Skeletal muscle satellite cell (primary cell): ENCODE results near the gene DCP1B.

Experiments
- H3K27me3 ChIP-seq: 2 replicates; pipeline ENCODE4 v1.7.0; 2013; ENCODE audit warnings: low read length; ENCODE audit not compliant: control insufficient read depth, insufficient read depth
- H3K36me3 ChIP-seq: 2 replicates; pipeline ENCODE4 v1.7.0; 2013; ENCODE audit warnings: mild to moderate bottlenecking, control low read depth, low read length; ENCODE audit not compliant: insufficient read depth
- H3K4me1 ChIP-seq: 2 replicates; pipeline ENCODE4 v1.7.0; 2013; ENCODE audit warnings: low read length; ENCODE audit not compliant: control insufficient read depth, insufficient read depth
- H3K4me2 ChIP-seq: 2 replicates; pipeline ENCODE4 v1.7.0; 2013; ENCODE audit warnings: mild to moderate bottlenecking, low read length
- H3K4me3 ChIP-seq: 2 replicates; pipeline ENCODE4 v1.7.0; 2013; ENCODE audit warnings: low read length
- H3K9ac ChIP-seq: 2 replicates; pipeline ENCODE4 v1.7.0; 2013; ENCODE audit warnings: mild to moderate bottlenecking, low read depth, low read length, moderate library complexity
- H3K9me3 ChIP-seq: replicated peaks from 2 replicates; pipeline ENCODE4 v1.7.0; 2013; ENCODE audit warnings: mild to moderate bottlenecking, control low read depth, low read length

The DCP1B gene

DNA sequence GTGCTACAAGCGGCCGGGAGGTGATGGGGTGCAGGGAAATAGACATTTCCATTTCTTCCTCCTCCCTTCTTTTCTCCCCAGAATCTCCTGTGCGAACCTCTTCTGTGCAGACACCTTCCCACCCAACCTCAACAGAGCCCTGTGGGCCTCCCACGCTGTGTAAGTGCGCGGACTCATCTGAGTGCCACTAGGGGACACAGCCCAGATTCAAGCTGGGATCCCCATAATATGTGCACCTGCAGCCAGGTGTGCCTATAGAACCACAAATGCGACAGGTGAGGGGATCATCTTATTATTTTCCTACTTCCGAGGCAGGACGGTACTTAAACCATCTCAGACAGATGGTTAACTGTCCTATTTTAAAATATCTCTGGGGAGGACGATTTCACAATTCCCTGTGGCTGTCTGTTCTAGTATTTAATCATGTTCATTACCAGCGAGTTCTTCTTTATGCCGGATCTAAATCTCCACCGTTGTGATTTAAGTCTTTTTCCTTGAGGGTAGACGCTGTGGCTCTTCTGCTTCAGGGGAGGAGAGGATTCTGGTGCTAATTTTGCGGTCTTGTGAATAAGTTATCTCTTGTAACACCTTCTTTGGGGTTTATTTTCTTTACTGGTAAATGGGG is 31.3 kb upstream of the DCP1B start:
- H3K9ac ChIP-seq: no peak overlapping the region
- no peaks in the 10 kb centered on the region for H3K36me3 ChIP-seq
- no peaks in the 10 kb centered on the region for H3K9me3 ChIP-seq
- peaks cover 93% of the 10 kb centered on the region for H3K27me3 ChIP-seq
- H3K4me1 ChIP-seq: peaks cover 4% of the 10 kb centered on the region
- H3K4me3 ChIP-seq: peak overlapping the region; percentile 52
- peak overlapping the region; percentile 76 for H3K4me2 ChIP-seq

DNA sequence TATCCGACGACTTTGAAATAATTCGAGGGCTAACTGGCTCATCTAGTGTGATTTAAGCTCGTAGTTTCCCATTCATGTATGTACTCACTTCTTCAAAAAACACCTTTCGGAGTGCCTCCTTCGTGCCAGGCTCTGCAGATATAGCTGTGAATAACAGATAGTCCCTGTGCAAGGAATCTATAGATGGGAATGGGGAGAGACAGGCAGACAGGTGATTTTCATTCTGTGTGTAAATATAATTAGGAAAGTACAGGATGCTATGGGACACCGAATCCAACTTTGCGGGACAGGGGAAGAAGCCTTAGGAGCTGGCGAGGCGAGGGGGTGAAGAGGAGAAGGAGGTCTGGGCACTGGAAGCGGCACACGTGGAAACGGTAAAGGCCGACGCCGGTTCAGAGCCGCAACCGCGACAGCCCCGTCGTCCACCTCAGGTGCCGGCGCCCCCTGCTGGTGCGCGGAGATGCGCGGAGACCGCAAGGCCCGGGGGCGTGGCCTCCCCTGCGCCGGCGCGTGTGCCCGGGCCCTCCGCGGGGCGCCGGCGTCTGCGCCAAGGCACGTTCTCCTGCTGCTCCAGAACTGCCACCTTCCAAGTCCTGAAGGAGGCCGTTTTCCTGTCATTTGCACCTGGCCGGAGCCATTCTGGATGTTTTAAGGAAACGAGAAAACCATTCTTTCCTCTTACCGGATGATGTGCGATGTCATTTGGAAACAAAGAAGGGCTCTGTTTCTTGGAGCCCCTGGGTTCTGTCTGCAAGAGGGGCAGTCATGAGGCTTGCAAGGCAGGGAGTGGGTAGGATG is 30.6 kb upstream of the DCP1B start:
- Histone ChIP-seq H3K9me3 (no peaks in the 10 kb centered on the region), H3K4me2 (peak overlapping the region; percentile 76), H3K4me1 (peaks cover 4% of the 10 kb centered on the region), H3K36me3 (no peaks in the 10 kb centered on the region), H3K4me3 (peak overlapping the region; percentile 52), H3K27me3 (peaks cover 90% of the 10 kb centered on the region), H3K9ac (no peak overlapping the region)

DNA sequence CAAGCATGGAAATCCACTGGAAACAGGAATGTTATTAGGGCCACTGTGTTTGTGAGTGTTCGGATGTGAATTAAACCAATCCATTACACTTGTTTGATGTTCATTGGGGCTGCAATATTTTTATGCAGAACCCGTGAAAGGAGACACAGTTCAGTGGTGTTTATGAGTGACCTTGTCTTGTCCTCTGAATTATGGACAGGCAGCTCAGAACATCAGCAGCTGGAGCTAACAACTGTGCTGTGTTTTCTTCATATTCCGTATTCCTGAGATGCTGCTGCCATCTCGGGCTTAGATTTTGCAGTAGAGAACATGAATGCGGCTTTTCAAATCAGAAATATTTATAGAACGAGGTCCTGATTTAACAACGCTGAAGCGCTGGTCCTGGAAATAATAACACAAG is 28.2 kb upstream of the DCP1B start:
- no peak overlapping the region for H3K4me3 ChIP-seq
- peaks cover 4% of the 10 kb centered on the region for H3K4me1 ChIP-seq
- peaks cover 89% of the 10 kb centered on the region for H3K27me3 ChIP-seq
- no peak overlapping the region for H3K9ac ChIP-seq
- H3K4me2 ChIP-seq: no peak overlapping the region
- H3K9me3 ChIP-seq: no peaks in the 10 kb centered on the region
- H3K36me3 ChIP-seq: no peaks in the 10 kb centered on the region

DNA sequence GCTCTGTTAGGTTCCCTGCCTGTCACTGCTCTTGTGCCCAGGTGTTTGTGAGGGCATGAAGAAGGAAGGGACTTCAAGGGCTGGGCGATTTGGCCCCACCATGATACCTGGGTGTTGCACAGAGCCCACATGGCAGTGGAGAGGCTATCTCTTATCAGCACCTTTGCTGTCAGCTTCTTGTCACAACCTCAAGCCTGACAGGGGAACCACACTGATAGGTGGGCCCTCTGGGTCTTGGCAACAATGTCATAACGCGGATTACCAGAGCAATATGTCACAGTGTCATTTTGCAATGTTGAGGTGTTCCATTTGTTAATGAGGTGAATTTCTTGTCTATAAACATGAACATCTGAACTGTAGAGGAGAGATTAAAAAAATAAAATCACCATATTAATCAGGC is 25.6 kb upstream of the DCP1B start:
- Histone ChIP-seq H3K27me3 (peaks cover 92% of the 10 kb centered on the region), H3K9me3 (no peaks in the 10 kb centered on the region), H3K4me3 (no peak overlapping the region), H3K36me3 (no peaks in the 10 kb centered on the region), H3K4me1 (no peaks in the 10 kb centered on the region), H3K4me2 (no peak overlapping the region), H3K9ac (no peak overlapping the region)

DNA sequence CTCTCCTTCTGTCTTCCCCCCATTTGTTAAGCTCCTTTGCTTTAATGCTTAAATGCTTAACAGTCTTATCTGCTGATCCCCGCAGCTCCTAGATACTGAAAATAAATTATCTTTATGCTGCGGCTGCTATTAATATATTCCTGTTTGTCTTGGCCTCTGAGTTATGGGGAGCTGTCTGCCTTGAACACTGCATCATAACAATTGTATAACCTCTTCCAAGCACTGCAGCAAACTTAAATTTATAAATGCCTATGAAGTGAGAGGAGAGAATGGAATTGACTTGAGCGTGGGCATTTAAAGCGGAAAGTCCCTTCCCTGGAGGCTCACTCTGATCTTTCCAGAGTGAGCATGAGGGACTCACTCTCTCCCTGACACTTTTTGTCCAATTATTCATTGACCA is 23.1 kb upstream of the DCP1B start:
- no peaks in the 10 kb centered on the region for H3K4me1 ChIP-seq
- no peaks in the 10 kb centered on the region for H3K9me3 ChIP-seq
- no peak overlapping the region for H3K4me2 ChIP-seq
- no peaks in the 10 kb centered on the region for H3K36me3 ChIP-seq
- H3K27me3 ChIP-seq: peaks cover 93% of the 10 kb centered on the region
- H3K4me3 ChIP-seq: no peak overlapping the region
- no peak overlapping the region for H3K9ac ChIP-seq

DNA sequence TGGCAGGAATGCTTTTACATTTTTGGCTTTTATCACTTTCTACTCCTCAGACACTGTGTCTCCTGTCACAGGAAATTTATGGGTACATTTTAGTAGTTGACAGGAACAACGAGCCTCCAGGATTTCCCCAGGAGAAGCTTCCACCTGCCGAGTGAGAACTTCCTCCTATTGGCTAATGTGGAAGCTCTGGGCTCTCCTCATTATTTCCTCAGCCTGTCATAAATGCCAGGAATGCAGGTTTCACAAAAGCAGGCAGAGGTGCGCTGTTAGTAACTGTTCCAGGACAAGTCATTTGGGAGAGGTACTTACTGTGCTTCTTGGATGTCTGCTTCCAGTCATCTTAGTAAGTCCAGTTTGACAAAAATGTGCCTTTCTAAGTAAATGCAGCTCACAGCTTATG is 19.1 kb upstream of the DCP1B start:
- Histone ChIP-seq H3K4me2 (no peak overlapping the region), H3K9ac (no peak overlapping the region), H3K9me3 (no peaks in the 10 kb centered on the region), H3K4me1 (no peaks in the 10 kb centered on the region), H3K4me3 (no peak overlapping the region), H3K27me3 (peaks cover 83% of the 10 kb centered on the region), H3K36me3 (no peaks in the 10 kb centered on the region)

DNA sequence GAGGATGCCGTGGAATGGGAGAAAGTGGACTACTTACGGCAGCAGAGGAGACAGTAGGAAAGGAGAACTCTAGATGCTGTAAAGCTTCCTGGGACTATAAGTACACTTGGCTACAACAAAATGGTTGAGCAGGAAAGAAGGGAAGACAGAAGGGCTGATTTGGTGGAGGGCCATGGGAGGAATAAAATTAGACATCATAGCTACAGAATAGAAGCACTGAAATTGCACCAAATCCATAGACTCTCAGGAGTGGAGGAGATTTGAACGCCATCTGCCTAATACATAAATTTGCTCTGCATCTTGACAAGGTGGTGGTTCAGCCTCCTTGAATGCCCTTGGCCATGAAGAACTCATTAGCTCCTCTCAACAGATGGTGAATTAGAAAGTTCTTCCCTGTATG is 16.3 kb upstream of the DCP1B start:
- Histone ChIP-seq H3K9me3 (no peaks in the 10 kb centered on the region), H3K4me2 (no peak overlapping the region), H3K36me3 (no peaks in the 10 kb centered on the region), H3K9ac (no peak overlapping the region), H3K4me1 (no peaks in the 10 kb centered on the region), H3K27me3 (peaks cover 82% of the 10 kb centered on the region), H3K4me3 (no peak overlapping the region)

DNA sequence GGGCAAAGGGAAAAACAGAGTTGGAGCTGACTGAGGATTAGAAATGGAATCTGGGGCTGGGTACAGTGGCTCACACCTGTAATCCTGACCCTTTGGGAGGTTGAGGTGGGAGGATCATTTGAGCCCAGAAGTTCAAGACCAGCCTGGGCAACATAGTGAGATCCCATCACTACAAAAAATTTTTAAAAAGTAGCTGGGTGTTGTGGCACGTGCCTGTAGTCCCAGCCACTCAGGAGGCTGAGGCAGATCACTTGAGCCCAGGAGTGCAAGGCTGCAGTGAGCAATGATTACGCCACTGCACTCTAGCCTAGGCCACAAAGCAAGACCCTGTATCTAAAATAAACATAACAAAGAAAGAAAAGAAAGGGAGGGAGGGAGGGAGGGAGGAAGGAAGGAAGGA is 14.9 kb upstream of the DCP1B start:
- H3K4me3 ChIP-seq: no peak overlapping the region

DNA sequence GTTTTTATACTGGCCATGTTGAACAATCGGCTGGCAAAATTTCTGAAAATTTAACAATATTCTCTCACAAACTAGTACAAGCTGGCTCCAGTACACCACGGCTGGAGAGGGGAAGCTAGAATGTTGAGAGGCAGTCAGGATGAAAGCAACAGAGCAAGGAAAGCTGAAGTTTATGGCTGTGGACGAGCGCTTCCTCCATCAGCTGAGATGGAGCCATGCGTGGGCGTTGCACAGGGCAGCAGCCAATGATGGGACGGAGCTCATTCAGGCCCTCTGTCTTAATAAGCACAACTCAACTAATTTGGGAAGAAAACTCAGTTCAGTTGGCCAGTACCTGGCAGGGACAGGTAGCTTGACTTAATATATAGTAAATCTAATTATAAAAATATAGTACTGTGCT is 14.1 kb upstream of the DCP1B start:
- H3K27me3 ChIP-seq: peaks cover 68% of the 10 kb centered on the region
- H3K4me3 ChIP-seq: no peak overlapping the region
- H3K36me3 ChIP-seq: no peaks in the 10 kb centered on the region
- no peak overlapping the region for H3K4me2 ChIP-seq
- H3K9ac ChIP-seq: no peak overlapping the region
- no peaks in the 10 kb centered on the region for H3K4me1 ChIP-seq
- H3K9me3 ChIP-seq: no peaks in the 10 kb centered on the region

More for the DNA sequence above, 14.9 kb upstream of the DCP1B start:
- Histone ChIP-seq H3K4me1 (no peaks in the 10 kb centered on the region), H3K9me3 (no peaks in the 10 kb centered on the region), H3K27me3 (peaks cover 75% of the 10 kb centered on the region), H3K9ac (no peak overlapping the region), H3K4me2 (no peak overlapping the region), H3K36me3 (no peaks in the 10 kb centered on the region)

DNA sequence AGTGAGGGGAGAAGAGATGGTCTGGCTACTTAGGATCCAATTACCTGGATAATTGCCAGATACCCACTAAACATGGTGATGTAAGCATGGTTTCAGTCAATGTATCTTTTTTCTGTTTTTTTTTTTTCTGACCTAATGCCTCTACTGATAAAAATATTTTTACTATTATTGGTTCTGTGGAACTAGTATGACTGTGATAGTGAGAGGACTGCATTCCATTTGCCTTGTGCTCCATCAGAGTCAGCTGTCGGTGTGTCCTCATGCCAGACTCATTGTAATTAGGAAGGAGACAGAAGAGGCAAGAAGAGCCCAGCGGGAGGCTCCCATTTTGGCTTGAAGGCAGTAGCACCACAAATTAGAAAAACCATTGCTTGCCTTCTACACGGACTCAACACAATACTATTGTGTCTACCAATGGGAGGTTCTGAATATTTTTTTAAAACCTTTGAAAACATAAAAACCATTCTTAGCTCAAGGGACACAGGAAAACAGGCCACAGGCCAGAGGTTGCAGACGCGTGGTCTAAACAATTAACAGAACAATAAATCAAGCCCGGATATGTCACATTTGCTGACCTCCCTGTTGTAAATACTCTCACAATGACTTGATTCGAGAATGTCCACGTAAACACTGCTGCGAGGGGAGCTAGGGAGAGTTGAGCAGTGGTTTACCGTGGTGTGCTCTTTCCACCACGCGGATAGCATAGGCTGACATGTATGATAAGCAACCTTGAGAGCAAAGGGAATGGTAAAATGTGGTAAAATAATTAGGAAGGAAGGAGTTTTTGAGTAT is 13.5 kb upstream of the DCP1B start:
- Histone ChIP-seq H3K4me2 (no peak overlapping the region), H3K9ac (no peak overlapping the region), H3K9me3 (no peaks in the 10 kb centered on the region), H3K4me3 (no peak overlapping the region), H3K27me3 (peaks cover 61% of the 10 kb centered on the region), H3K4me1 (no peaks in the 10 kb centered on the region), H3K36me3 (no peaks in the 10 kb centered on the region)

DNA sequence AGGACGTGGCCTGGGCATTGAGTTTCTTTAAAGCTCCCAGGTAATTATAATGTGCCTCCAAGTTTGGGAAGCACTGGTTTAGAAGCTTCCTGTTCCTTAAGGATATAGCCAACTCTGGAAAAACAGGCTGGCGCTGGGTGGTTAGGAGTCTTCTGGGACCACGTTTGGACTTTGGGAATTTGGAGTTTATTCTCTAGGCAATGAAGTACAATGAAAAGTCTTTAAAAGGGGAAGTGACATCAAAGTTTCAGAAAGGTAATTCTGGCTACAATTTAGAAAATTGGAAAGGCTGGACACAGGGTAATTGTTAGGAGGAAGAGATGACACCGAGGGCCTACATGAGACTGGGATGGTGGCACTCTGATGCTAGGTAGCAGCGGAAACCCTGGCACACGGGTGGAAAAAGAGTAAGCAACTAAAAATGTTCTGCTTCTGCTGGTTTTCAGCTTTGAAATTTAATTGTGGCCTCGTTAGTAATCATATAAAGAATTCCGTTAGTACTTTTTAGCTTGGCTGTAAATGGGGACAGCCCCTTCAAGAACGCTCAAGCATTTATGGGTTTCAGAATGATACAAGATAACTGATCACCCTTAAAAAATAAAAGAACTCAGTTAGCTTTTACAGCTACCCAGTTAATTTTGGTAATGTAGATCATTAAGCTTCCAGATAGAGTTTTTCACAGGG is 12.7 kb upstream of the DCP1B start:
- no peak overlapping the region for H3K9ac ChIP-seq
- no peaks in the 10 kb centered on the region for H3K36me3 ChIP-seq
- peaks cover 59% of the 10 kb centered on the region for H3K27me3 ChIP-seq
- no peaks in the 10 kb centered on the region for H3K9me3 ChIP-seq
- no peak overlapping the region for H3K4me2 ChIP-seq
- no peaks in the 10 kb centered on the region for H3K4me1 ChIP-seq
- no peak overlapping the region for H3K4me3 ChIP-seq
